HepG2 (cell line): ENCODE data around the gene ZNF17. TPM values are rescaled to one million over a fixed set of nuclear protein-coding genes. Genes with fewer than 3 reads are reported as not detected.

Experiments used
- ARNT2 ChIP-seq: sonication (generic); formaldehyde crosslinking; IDR thresholded peaks from 2 replicates; pipeline ENCODE4 v1.8.0; 2022; ENCODE audit warnings: mild to moderate bottlenecking, low read depth, missing genetic modification reagents, moderate library complexity
- HCFC1 ChIP-seq: fragments of 150-350 bp; IDR thresholded peaks from 2 replicates; pipeline ENCODE4 v1.6.1; 2014; ENCODE audit warnings: low read depth, low read length
- PCBP1 ChIP-seq: fragments of 200-400 bp; formaldehyde crosslinking; IDR thresholded peaks from 2 replicates; pipeline ENCODE4 v1.6.1; 2017; ENCODE audit warnings: mild to moderate bottlenecking, low read depth, low read length, borderline replicate concordance
- PRMT3 ChIP-seq: sonication (generic); formaldehyde crosslinking; IDR thresholded peaks from 2 replicates; pipeline ENCODE4 v1.8.1; 2022; ENCODE audit warnings: low read depth, mild to moderate bottlenecking, moderate library complexity, missing genetic modification reagents, borderline replicate concordance
- TOE1 ChIP-seq: sonication (generic); formaldehyde crosslinking; IDR thresholded peaks from 2 replicates; pipeline ENCODE4 v1.4.0; 2020; ENCODE audit warnings: mild to moderate bottlenecking, missing genetic modification reagents
- ZNF510 ChIP-seq: sonication (generic); formaldehyde crosslinking; IDR thresholded peaks from 2 replicates; pipeline ENCODE4 v1.4.0; 2020; ENCODE audit warnings: low read depth, mild to moderate bottlenecking, missing genetic modification reagents
- ZNF709 ChIP-seq: sonication (generic); formaldehyde crosslinking; IDR thresholded peaks from 2 replicates; pipeline ENCODE4 v1.5.0; 2020; ENCODE audit warnings: mild to moderate bottlenecking, missing genetic modification reagents
- ZNF75D ChIP-seq: sonication (generic); formaldehyde crosslinking; IDR thresholded peaks from 2 replicates; pipeline ENCODE4 v1.8.1; 2023; ENCODE audit warnings: missing genetic modification reagents, mild to moderate bottlenecking, borderline replicate concordance
- ZNF776 ChIP-seq: sonication (generic); formaldehyde crosslinking; IDR thresholded peaks from 2 replicates; pipeline ENCODE4 v1.4.0; 2020; ENCODE audit warnings: mild to moderate bottlenecking, missing genetic modification reagents
- ZNF891 ChIP-seq: sonication (generic); formaldehyde crosslinking; IDR thresholded peaks from 2 replicates; pipeline ENCODE4 v1.5.0; 2020; ENCODE audit warnings: mild to moderate bottlenecking, missing genetic modification reagents
- polyA plus RNA-seq, 8 experiments: library from polyadenylated mRNA; depleted of rRNA in 3 of 8; stranded (reverse) in 7 of 8; unstranded in 1 of 8; fragments of >200 nt; fragmentation: Illumina TruSeq in 4 of 8; extraction: Trizol in 4 of 8; gene quantifications; 2 replicates each; pipeline versions ENCODE4 v1.2.1 to v1.2.3, GENCODE V29; 2011 to 2016; ENCODE audit warnings: low read depth in 4 of 8, missing spikeins in 1 of 8, mixed read lengths in 1 of 8; ENCODE audit not compliant: insufficient read depth in 1 of 8
- total RNA-seq, 5 experiments: library from RNA; depleted of rRNA; stranded (reverse); fragments of >200 nt; fragmentation: Illumina TruSeq; extraction: Trizol; gene quantifications; 2 replicates each; pipeline ENCODE4 v1.2.3, GENCODE V29; 2016; ENCODE audit warnings: low read depth in 1 of 5
- TF ChIP-seq, protein P1 (sequence below), 2 experiments: sonication (generic) in 1 of 2; formaldehyde crosslinking in 1 of 2; IDR thresholded peaks; 2 replicates each; pipeline versions ENCODE4 v1.6.1 to v1.9.0; 2014 to 2022; ENCODE audit warnings: antibody characterized with exemption in 1 of 2, borderline replicate concordance in 1 of 2, inconsistent platforms in 1 of 2, low read depth in 1 of 2, missing genetic modification reagents in 1 of 2
- TF ChIP-seq, protein P2 (sequence below), 2 experiments: sonication (generic) in 1 of 2; formaldehyde crosslinking in 1 of 2; IDR thresholded peaks; 2 replicates each; pipeline versions ENCODE4 v1.4.0 to v1.6.1; 2018 to 2020; ENCODE audit warnings: missing genetic modification reagents in 2 of 2, borderline replicate concordance in 1 of 2, low read depth in 1 of 2, mild to moderate bottlenecking in 1 of 2, missing biosample characterization in 1 of 2
- TF ChIP-seq, protein P3 (sequence below): IDR thresholded peaks from 2 replicates; pipeline ENCODE4 v1.6.1; 2016; ENCODE audit warnings: low read depth
- TF ChIP-seq, protein P4 (sequence below): IDR thresholded peaks from 2 replicates; pipeline ENCODE4 v1.6.1; 2016; ENCODE audit warnings: low read depth, control low read depth

ZNF17 gene
- total and polyA plus RNA-seq, 2 of the 13 experiments (the other 11 are each of a cell fraction or from before 2014, with no cell fraction given) = 3.7 to 10.1 TPM

DNA sequence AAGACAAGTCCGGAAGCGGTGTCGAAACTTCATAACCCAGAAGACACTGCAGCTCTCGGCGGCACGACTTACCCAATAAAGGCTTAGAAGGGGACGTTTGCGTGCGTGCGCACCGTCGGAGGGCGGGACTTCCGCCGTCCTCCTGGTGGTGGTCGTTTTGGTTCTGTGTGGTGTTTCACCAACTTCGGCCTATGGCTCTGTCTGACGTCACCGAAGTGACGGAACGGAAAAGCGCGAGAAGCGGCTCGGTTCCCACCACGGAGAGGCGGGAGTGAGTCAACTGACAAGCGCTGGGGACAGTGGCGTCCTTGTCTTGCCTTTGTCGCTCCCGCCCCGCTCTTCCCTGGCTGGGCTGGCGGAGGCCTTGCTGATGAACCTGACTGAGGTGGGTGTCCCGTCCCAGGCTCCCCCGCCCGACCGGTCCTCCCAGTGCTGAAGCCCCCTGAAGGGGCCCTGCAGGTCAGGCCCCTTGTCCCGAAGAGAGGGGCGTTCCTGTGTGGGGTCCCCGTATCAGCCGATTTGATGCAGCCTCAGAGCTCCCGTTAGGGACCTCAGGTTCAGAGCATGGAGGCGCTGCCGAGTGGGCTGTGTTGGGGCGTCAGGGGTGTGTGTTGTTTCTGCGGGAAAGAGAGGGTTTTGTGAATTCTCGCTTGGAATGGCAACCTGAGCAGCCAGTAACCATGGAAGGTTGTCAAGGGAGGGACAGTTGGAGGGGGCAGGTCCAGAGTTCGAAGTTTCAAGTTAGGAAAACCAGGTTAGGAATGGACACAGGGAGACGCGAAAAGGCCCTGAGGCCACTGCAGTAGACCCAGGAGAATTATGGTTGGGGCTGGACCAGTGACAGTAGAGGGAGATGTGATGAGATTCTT, 21.0 kb upstream of the ZNF17 start, which contains the start of gene ZNF548 (continued):
- TF ChIP-seq, protein P1, sequence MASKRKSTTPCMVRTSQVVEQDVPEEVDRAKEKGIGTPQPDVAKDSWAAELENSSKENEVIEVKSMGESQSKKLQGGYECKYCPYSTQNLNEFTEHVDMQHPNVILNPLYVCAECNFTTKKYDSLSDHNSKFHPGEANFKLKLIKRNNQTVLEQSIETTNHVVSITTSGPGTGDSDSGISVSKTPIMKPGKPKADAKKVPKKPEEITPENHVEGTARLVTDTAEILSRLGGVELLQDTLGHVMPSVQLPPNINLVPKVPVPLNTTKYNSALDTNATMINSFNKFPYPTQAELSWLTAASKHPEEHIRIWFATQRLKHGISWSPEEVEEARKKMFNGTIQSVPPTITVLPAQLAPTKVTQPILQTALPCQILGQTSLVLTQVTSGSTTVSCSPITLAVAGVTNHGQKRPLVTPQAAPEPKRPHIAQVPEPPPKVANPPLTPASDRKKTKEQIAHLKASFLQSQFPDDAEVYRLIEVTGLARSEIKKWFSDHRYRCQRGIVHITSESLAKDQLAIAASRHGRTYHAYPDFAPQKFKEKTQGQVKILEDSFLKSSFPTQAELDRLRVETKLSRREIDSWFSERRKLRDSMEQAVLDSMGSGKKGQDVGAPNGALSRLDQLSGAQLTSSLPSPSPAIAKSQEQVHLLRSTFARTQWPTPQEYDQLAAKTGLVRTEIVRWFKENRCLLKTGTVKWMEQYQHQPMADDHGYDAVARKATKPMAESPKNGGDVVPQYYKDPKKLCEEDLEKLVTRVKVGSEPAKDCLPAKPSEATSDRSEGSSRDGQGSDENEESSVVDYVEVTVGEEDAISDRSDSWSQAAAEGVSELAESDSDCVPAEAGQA (IDR thresholded peaks at IDR 0.05; ENCODE audit: low read depth) = peak; percentile 97
- TF ChIP-seq, protein P1 (CRISPR knock-in tag; IDR thresholded peaks at IDR 0.05; ENCODE audit: borderline replicate concordance) = no peak
- no peak for TF ChIP-seq ZNF776 (CRISPR knock-in tag)
- peak; percentile 90 for TF ChIP-seq ZNF891 (CRISPR knock-in tag)
- TF ChIP-seq ZNF510 (CRISPR knock-in tag) = peak; percentile 31; the same call in 1 of the 2 replicates
- TF ChIP-seq ZNF75D (CRISPR knock-in tag) = no peak
- no peak for TF ChIP-seq TOE1 (CRISPR knock-in tag)
- TF ChIP-seq, protein P2, sequence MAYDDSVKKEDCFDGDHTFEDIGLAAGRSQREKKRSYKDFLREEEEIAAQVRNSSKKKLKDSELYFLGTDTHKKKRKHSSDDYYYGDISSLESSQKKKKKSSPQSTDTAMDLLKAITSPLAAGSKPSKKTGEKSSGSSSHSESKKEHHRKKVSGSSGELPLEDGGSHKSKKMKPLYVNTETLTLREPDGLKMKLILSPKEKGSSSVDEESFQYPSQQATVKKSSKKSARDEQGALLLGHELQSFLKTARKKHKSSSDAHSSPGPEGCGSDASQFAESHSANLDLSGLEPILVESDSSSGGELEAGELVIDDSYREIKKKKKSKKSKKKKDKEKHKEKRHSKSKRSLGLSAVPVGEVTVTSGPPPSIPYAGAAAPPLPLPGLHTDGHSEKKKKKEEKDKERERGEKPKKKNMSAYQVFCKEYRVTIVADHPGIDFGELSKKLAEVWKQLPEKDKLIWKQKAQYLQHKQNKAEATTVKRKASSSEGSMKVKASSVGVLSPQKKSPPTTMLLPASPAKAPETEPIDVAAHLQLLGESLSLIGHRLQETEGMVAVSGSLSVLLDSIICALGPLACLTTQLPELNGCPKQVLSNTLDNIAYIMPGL (CRISPR knock-in tag; IDR thresholded peaks at IDR 0.05; ENCODE audit: borderline replicate concordance in 1 of 2, low read depth in 1 of 2) = peak; percentile 50 to 79; a peak in 3 of 4 replicates
- TF ChIP-seq HCFC1 = peak; percentile 87
- no peak for TF ChIP-seq PRMT3
- TF ChIP-seq, protein P3, sequence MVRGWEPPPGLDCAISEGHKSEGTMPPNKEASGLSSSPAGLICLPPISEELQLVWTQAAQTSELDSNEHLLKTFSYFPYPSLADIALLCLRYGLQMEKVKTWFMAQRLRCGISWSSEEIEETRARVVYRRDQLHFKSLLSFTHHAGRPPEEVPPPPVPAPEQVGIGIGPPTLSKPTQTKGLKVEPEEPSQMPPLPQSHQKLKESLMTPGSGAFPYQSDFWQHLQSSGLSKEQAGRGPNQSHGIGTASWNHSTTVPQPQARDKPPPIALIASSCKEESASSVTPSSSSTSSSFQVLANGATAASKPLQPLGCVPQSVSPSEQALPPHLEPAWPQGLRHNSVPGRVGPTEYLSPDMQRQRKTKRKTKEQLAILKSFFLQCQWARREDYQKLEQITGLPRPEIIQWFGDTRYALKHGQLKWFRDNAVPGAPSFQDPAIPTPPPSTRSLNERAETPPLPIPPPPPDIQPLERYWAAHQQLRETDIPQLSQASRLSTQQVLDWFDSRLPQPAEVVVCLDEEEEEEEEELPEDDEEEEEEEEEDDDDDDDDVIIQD = peak; percentile 56; the same call in 1 of the 2 replicates
- 0 out of 2 replicates have a peak, but pooled peaks have one; percentile 43 for TF ChIP-seq ARNT2 (CRISPR knock-in tag)
- TF ChIP-seq, protein P4, sequence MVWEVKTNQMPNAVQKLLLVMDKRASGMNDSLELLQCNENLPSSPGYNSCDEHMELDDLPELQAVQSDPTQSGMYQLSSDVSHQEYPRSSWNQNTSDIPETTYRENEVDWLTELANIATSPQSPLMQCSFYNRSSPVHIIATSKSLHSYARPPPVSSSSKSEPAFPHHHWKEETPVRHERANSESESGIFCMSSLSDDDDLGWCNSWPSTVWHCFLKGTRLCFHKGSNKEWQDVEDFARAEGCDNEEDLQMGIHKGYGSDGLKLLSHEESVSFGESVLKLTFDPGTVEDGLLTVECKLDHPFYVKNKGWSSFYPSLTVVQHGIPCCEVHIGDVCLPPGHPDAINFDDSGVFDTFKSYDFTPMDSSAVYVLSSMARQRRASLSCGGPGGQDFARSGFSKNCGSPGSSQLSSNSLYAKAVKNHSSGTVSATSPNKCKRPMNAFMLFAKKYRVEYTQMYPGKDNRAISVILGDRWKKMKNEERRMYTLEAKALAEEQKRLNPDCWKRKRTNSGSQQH (CRISPR knock-in tag) = peak; percentile 82
- TF ChIP-seq ZNF709 = no peak
- 0 out of 2 replicates have a peak, but pooled peaks have one; percentile 54 for TF ChIP-seq PCBP1
